Measurements from ENCODE around the gene ZNF710.

The ZNF710 gene

DNA sequence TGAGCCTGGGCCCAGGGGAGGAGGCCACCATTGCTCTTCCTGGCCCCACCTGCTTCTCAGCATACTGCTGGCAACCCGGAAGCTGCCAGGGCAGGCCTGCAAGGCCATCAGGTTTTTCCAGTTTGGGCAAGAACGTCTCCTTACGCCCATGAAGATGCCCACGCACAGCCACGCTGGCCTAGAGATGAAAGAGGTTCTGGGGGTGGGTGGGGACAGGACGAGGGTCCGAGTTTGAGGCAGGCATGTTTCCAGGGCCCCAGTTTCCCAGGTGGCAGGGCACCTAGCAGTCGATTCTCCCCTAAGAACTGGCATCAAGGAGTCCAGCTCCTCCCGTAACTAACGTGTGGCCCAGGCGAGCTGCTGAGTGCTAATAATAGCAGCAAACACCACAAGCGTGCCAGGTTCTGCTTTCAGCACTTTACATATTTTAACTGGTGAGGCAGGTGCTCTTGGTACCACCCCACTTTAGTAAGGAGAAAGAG, 45.8 kb downstream of the ZNF710 start:
- Mint-ChIP-seq H3K27ac (no peak overlapping the region), H3K4me1 (ENCODE audit: low read depth) (peaks cover 9% of the 10 kb centered on the region), H3K4me3 (no peak overlapping the region), H3K9me3 (no peaks in the 10 kb centered on the region), H3K36me3 (ENCODE audit: low read depth) (no peaks in the 10 kb centered on the region), H3K27me3 (no peaks in the 10 kb centered on the region)
- no peak for DNase-seq

DNA sequence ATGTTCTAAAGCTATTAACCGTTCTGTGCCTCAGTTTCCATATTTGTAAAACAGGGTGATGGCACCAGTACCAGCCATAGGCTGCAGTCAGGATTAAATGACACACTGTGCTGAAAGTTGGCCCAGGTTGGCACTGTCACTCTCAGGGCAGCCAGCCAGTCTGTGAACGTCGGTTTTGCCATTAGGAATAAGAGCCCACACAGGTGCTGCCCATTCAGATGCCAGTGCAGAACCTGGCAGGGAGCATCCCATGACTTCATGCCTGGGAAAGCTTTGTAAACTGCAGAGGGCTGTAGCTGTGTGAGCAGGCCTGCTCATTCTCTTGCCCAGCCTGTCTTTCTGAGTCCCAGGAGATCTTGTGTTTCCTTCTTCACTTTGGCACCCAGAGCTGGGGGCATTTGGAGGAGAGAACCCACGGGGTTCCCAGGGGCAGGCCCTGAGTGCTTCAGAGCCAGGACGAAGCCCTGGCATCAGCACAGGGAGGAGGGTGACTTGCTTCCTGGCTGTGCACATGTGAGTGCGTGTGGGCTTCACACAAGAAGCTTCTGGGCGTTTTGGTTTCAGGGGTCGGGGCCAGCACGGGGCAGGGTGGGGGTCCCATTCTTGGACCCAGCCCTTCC, 46.9 kb downstream of the ZNF710 start:
- Mint-ChIP-seq H3K36me3 (ENCODE audit: low read depth) (no peaks in the 10 kb centered on the region), H3K27ac (no peak overlapping the region), H3K4me3 (no peak overlapping the region), H3K9me3 (no peaks in the 10 kb centered on the region), H3K27me3 (no peaks in the 10 kb centered on the region), H3K4me1 (ENCODE audit: low read depth) (peaks cover 12% of the 10 kb centered on the region)
- DNase-seq = no peak

DNA sequence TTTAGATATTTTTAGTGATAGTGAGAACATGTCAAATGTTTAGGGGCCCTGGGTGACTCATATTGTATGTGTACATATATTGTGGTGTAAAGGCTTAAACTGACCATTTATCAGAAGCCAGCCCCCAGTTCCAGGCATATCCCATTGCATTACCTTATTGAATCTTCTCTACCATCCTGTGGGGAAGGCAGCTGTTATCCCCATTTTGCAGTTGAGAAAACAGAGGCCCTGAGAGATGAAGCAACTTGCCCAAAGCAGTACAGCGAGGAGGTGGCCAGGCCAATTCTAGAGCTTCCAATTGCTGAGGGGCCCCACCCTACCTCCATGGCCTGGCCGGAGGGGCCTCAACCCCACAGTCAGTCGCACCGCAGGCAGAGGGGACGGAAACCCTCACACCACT, 47.9 kb downstream of the ZNF710 start:
- H3K27ac Mint-ChIP-seq = no peak overlapping the region
- peaks cover 15% of the 10 kb centered on the region for H3K4me1 Mint-ChIP-seq (ENCODE audit: low read depth)
- DNase-seq = no peak
- H3K36me3 Mint-ChIP-seq (ENCODE audit: low read depth) = no peaks in the 10 kb centered on the region
- H3K4me3 Mint-ChIP-seq = no peak overlapping the region
- H3K27me3 Mint-ChIP-seq = no peaks in the 10 kb centered on the region
- H3K9me3 Mint-ChIP-seq = no peaks in the 10 kb centered on the region

DNA sequence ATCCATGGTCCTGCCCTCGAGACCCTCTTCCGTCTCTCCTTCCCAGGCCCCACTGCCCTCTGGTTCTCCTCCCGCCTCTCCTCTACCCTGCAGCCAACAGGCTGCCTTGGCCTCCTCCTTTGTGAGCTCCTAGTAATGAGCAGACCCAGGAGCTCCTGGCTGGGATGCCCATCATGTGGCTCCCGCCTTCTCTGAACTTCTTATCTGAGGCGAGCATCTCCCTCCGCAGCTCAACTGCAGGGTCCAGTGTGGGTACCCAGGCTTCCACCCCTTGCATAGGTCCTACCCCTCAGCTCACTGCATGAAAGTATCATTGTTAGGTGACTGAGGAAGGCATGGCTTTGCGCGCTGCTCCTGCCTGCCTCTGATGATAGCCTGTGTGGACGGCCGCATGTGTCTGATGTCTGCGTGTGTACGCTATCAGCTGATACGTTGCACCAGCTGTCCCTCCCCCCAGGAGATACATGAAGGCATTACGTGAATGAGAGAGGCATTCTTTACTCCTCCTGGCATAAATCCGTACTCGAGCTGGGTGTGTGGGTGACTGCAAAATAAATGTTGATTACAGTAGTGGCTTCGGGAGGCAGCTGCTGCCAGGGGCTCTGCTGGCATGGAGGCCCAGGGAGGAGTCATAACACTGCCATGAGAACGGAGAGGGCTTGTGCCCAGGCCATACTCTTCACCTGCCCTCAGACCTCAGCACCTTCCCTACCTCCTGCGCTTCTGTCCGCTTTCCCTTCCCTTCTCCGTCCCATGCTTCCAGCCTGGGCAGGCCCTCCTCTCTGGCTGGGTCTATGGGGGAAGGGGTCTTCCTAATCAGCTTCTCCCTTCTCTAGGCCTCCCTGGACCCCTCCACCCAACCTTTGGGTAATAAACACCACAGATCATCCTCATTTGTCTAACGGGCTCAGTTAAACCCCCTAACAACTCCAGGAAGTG, 48.8 kb downstream of the ZNF710 start:
- peak overlapping the region; percentile 41 for H3K27ac Mint-ChIP-seq
- no peaks in the 10 kb centered on the region for H3K9me3 Mint-ChIP-seq
- H3K36me3 Mint-ChIP-seq (ENCODE audit: low read depth) = no peaks in the 10 kb centered on the region
- no peak for DNase-seq
- no peaks in the 10 kb centered on the region for H3K27me3 Mint-ChIP-seq
- no peak overlapping the region for H3K4me3 Mint-ChIP-seq
- peaks cover 18% of the 10 kb centered on the region for H3K4me1 Mint-ChIP-seq (ENCODE audit: low read depth)

DNA sequence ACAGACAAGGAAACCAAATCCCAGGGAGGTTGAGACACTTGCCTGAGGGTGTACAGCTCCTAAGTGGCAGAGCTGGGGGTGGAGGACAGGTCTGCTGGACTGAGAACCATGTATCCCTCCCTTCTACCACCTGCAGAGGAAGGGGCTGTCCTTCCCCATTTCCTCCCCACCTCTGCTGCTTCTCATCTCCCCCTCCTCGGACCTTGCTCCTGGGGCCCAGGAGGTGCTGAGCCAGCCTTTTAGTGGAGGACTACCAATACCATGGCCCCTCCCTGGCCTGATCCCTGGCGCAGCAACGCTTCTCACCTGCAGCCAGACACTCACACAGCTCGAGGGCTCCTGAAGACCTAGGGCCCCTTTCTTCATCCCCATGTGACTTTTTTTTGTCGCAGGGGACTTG, 50.8 kb downstream of the ZNF710 start:
- peak overlapping the region; percentile 19 for H3K27ac Mint-ChIP-seq
- no peaks in the 10 kb centered on the region for H3K27me3 Mint-ChIP-seq
- no peaks in the 10 kb centered on the region for H3K36me3 Mint-ChIP-seq (ENCODE audit: low read depth)
- H3K4me1 Mint-ChIP-seq (ENCODE audit: low read depth) = peaks cover 12% of the 10 kb centered on the region
- H3K4me3 Mint-ChIP-seq = no peak overlapping the region
- H3K9me3 Mint-ChIP-seq = no peaks in the 10 kb centered on the region
- DNase-seq = no peak

DNA sequence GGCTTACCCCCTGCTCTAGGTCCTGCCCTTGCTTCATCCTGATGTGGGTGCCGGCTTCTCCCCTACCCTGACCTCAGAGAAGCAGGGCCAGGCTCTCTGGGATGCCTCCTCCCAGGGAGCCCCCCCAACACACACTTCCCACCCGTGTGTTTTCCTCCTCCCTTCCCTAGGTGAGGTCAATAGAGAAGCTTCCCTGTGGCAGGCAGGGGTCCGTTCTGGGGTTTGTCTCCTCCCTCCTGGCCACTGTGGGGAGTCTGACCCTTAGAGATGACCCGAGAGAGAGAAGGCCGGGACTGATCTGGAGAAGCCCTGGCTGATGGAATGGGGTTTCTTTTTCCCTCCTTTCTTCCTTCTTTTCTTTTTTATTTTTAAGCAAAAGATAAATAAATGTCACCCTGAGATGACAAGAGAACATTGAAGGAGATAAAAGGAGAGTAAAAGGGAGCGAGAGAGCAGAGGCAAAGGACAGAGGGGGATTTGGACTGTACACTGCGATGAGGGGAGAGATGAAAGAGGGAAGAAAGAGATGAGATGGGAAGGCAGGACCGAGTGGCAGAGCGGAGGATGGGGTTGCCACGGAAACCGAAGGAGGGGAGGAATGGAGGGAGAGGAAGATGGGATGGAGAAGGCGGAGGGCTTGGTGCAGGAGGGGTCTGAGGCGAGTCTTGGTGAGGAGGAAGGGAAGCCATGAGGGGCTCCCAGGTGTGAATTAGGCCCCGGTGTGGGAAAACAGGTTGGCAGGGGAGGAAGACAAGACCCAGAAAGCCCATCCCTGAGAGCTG, 52.8 kb downstream of the ZNF710 start:
- Mint-ChIP-seq H3K27me3 (no peaks in the 10 kb centered on the region), H3K4me1 (ENCODE audit: low read depth) (peaks cover 26% of the 10 kb centered on the region), H3K4me3 (no peak overlapping the region), H3K27ac (peak overlapping the region; percentile 65), H3K36me3 (ENCODE audit: low read depth) (no peaks in the 10 kb centered on the region), H3K9me3 (no peaks in the 10 kb centered on the region)
- no peak for DNase-seq

DNA sequence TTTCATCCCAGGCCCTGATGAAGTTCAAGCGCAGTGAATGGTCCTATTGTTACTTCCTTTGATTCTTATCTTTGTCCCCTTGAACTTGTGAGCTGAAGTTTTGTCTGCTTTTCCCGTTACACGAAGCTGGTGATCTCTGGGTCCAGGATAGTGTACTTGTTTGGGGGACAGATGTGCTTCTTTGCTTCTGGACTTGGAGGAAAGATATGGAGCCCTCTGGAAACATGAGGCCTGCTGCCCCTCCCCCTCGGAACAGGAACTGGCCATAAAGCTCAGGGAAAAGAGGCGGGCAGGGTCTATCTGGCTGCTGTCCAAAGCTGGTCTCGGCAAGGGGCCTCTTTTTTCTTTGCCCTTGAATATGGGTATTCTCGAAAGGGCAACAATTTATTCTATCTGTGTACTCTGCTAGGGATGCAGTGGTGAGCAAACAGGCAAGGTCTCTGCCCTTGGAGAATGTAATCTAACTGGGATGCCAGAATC, 53.5 kb downstream of the ZNF710 start:
- DNase-seq = no peak
- Mint-ChIP-seq H3K9me3 (no peaks in the 10 kb centered on the region), H3K4me1 (ENCODE audit: low read depth) (peaks cover 34% of the 10 kb centered on the region), H3K36me3 (ENCODE audit: low read depth) (no peaks in the 10 kb centered on the region), H3K27me3 (no peaks in the 10 kb centered on the region), H3K4me3 (no peak overlapping the region), H3K27ac (peak overlapping the region; percentile 0)

DNA sequence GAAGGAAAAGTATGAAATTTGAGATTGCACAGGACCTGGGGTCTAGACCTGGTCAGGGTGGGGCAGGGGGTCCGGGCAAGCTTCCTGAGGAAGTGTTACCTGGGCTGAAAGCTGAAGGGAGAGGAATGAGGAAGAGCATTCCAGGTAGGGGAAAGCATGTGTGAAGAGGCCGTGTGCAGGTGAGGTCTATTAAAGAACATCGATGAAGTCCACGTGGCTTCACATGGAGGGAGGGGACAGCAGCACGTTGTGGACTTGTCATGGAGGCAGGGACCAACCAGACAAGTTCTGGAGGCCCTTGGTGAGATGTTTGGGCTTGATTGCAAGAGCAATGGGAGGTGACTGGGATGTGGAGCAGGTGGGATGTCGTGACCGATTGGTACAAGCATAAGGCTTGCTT, 54.1 kb downstream of the ZNF710 start:
- Mint-ChIP-seq H3K27ac (no peak overlapping the region), H3K4me1 (ENCODE audit: low read depth) (peaks cover 39% of the 10 kb centered on the region), H3K36me3 (ENCODE audit: low read depth) (no peaks in the 10 kb centered on the region), H3K27me3 (no peaks in the 10 kb centered on the region), H3K4me3 (no peak overlapping the region), H3K9me3 (no peaks in the 10 kb centered on the region)
- no peak for DNase-seq

DNA sequence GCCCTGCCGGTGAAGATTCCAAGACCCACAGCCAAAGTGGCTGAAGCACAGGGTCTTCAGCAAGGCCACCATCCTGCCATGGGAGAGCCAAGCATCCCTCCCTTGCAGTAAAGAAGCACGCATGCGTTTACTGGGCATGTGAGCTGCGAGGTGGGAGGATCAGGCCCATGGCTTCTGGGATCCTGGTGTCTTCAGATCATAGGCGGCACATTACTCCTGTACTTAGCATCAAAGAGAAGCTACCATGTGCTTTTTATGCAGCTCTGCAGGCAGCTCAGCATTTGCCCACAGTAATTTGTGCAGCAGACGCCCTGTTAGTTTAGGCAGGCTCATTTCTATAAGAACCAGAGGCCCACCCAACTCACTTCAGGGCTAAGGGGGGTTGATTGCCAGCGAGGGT, 55.4 kb downstream of the ZNF710 start:
- no peaks in the 10 kb centered on the region for H3K9me3 Mint-ChIP-seq
- peaks cover 43% of the 10 kb centered on the region for H3K4me1 Mint-ChIP-seq (ENCODE audit: low read depth)
- no peak overlapping the region for H3K4me3 Mint-ChIP-seq
- no peaks in the 10 kb centered on the region for H3K27me3 Mint-ChIP-seq
- no peaks in the 10 kb centered on the region for H3K36me3 Mint-ChIP-seq (ENCODE audit: low read depth)
- no peak overlapping the region for H3K27ac Mint-ChIP-seq
- DNase-seq = no peak

DNA sequence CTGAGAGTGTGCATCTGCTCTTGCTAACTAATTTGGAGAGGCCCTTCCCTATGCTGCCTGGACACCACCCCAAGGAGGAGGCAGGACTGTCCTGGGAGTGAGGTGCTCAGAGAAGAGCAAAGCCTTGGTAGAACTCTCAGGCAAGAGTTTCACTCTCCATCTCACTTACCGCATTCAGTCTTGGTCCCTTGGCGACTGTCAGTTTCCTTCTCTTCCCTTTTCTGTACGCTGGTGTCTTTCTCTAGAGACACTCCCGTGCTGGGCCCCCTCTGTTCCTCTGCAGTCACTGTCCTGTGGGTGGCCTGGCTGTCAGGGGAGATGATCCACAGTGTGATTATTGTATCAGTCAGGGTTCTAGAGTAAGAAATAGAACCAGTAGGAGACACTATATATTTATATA, 57.2 kb downstream of the ZNF710 start:
- H3K36me3 Mint-ChIP-seq (ENCODE audit: low read depth) = no peaks in the 10 kb centered on the region
- peak overlapping the region; percentile 71 for H3K27ac Mint-ChIP-seq
- no peak overlapping the region for H3K4me3 Mint-ChIP-seq
- DNase-seq = no peak
- H3K9me3 Mint-ChIP-seq = no peaks in the 10 kb centered on the region
- no peaks in the 10 kb centered on the region for H3K27me3 Mint-ChIP-seq
- H3K4me1 Mint-ChIP-seq (ENCODE audit: low read depth) = peaks cover 53% of the 10 kb centered on the region

DNA sequence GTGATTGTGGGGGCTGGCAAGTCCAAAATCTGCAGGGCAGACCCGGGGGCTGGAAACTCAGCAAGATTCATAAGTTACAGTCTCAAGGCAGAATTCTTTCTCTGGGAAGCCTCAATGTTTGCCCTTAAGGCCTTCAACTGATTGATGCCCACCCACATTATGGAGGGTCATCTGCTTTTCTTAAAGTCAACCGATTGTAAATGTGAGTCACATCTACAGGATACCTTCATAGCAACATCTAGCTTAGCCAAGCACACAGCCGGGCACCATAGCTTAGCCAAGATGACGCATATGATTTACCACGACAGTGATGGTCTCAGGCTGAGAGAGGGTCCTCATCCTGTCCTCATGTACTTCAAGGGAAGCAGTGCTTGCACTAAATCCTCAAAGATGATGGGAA, 57.7 kb downstream of the ZNF710 start:
- H3K27me3 Mint-ChIP-seq = no peaks in the 10 kb centered on the region
- no peaks in the 10 kb centered on the region for H3K9me3 Mint-ChIP-seq
- no peaks in the 10 kb centered on the region for H3K36me3 Mint-ChIP-seq (ENCODE audit: low read depth)
- peak overlapping the region; percentile 95 for H3K27ac Mint-ChIP-seq
- DNase-seq = no peak
- H3K4me3 Mint-ChIP-seq = peak overlapping the region; percentile 63
- H3K4me1 Mint-ChIP-seq (ENCODE audit: low read depth) = peaks cover 57% of the 10 kb centered on the region

DNA sequence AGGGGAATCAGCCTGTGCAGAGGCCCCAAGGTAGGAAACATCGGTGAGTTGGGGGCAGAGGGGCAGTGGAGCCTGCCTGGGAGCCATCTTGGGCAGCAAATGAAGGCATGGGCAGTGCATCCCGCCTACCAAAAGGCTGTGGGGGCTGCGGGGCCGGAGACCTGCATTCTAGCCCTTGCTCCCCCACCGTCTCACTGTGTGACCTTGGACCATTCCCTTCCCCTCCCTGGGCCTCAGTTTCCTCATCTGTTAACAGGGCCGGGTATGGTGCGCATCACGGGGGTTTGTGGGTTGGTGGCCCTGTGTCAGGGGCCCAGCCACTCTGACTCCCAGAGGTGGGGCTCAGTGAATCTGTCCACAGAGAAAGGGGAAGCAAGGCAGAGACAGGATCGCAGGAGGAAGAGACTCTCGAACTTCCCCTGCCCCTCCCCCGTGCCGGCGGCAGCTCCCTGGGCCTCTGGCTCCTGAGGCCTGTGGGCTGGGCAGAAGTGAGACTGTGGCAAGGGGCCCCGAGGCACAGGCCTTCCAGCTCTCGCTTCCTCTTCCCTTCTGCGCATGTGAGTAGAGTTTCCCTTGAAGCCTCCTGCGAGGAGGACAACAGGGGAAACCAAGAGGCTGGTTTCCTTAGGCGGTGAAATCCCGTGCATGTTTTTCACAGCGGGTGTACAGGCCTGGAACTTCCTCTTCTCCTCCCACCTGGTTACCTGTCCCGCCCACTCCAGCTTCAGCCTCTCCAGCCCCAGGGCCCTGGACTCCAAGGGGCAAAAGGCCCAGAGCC, 58.3 kb downstream of the ZNF710 start:
- no peaks in the 10 kb centered on the region for H3K36me3 Mint-ChIP-seq (ENCODE audit: low read depth)
- peaks cover 54% of the 10 kb centered on the region for H3K4me1 Mint-ChIP-seq (ENCODE audit: low read depth)
- H3K27ac Mint-ChIP-seq = peak overlapping the region; percentile 95
- H3K9me3 Mint-ChIP-seq = no peaks in the 10 kb centered on the region
- H3K4me3 Mint-ChIP-seq = peak overlapping the region; percentile 63
- peak; percentile 83 for DNase-seq
- no peaks in the 10 kb centered on the region for H3K27me3 Mint-ChIP-seq

DNA sequence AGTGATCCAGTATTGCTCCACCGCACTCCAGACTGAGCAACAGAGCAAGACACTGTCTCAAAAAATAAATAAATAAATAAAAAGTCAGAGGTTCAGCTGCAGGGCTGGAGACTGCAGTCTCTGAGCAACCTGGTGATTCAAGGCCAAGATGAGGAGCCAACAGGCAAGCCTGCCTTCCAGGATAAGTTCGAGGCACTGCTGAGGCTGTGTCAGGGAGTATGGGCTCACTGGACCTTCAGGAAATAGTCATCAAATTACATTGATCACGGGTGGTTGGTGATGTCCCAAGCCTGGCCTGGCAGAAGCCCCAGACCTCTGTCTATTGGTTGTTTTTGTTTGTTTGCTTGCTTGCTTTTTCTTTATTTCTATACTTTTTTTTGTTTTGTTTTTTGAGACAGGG, 59.7 kb downstream of the ZNF710 start:
- peaks cover 52% of the 10 kb centered on the region for H3K4me1 Mint-ChIP-seq (ENCODE audit: low read depth)

DNA sequence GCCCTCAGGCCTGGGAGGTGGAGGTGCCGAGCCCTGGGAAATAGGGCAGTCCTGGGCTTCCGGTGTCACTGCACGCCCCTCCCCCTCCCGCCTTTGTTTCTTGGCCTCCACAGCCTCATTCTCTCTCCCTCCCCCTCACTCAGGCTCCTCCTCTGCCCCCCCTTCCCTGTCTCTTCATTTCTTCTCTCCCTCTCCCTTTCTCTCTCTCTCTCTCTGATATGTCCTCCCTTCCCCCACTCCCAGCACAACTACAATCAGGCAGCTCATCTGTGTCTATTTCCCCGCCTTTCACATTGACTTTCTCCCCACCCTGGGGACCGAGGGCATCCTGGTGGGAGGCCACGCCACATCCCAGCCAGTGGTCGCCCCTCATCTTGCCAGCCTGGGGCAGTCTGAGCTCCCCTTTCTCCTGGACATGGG, 60.9 kb downstream of the ZNF710 start:
- Mint-ChIP-seq H3K9me3 (no peaks in the 10 kb centered on the region), H3K27ac (peak overlapping the region; percentile 76), H3K36me3 (ENCODE audit: low read depth) (peaks cover 6% of the 10 kb centered on the region), H3K4me1 (ENCODE audit: low read depth) (peaks cover 51% of the 10 kb centered on the region), H3K4me3 (no peak overlapping the region), H3K27me3 (no peaks in the 10 kb centered on the region)
- DNase-seq = peak; percentile 56

More for the DNA sequence above, 59.7 kb downstream of the ZNF710 start:
- H3K27ac Mint-ChIP-seq = peak overlapping the region; percentile 95
- H3K36me3 Mint-ChIP-seq (ENCODE audit: low read depth) = no peaks in the 10 kb centered on the region
- no peaks in the 10 kb centered on the region for H3K9me3 Mint-ChIP-seq
- H3K4me3 Mint-ChIP-seq = no peak overlapping the region
- no peak for DNase-seq
- H3K27me3 Mint-ChIP-seq = no peaks in the 10 kb centered on the region

Measured in activated T-cell treated with anti-CD3 and anti-CD28 coated beads, Interleukin-2, amount 50 U/mL, for 24 hours (primary cell).